SK-N-MC (cell line): ENCODE results near the gene APMAP.

Source experiments
- EZH2 ChIP-seq: fragments of 200-600 bp; sonication (generic); IDR thresholded peaks from one replicate; pipeline ENCODE4 v1.6.1; 2017; ENCODE audit warnings: antibody characterized with exemption
- FOXP2 ChIP-seq: optimal IDR thresholded peaks from 2 replicates; pipeline ENCODE3; 2011; ENCODE audit warnings: mild to moderate bottlenecking, moderate library complexity; ENCODE audit not compliant: insufficient read depth; ENCODE audit errors: extremely low read length, control extremely low read depth
- POLR2AphosphoS5 ChIP-seq: IDR thresholded peaks from 2 replicates; pipeline ENCODE4 v1.6.1; 2012; ENCODE audit warnings: mild to moderate bottlenecking, low read depth, low read length, borderline replicate concordance

GRCh38 chr20:24957326-24958016, 35.1 kb downstream of the APMAP start:
- no peak for TF ChIP-seq POLR2AphosphoS5
- TF ChIP-seq EZH2: no peak
- TF ChIP-seq FOXP2: no peak
